GM23248 (cell line): ENCODE data around the gene SHROOM3.

Experiments
- EZH2 ChIP-seq: fragments of 200-600 bp; sonication (generic); IDR thresholded peaks from 2 replicates; pipeline ENCODE4 v1.6.1; 2018; ENCODE audit warnings: antibody characterized with exemption, mild to moderate bottlenecking; ENCODE audit not compliant: insufficient read depth, poor library complexity, severe bottlenecking
- EZH2phosphoT487 ChIP-seq: fragments of 200-600 bp; sonication (generic); IDR thresholded peaks from 2 replicates; pipeline ENCODE4 v1.6.1; 2018; ENCODE audit warnings: antibody characterized with exemption, moderate library complexity, mild to moderate bottlenecking, low read depth; ENCODE audit not compliant: insufficient read depth

DNA sequence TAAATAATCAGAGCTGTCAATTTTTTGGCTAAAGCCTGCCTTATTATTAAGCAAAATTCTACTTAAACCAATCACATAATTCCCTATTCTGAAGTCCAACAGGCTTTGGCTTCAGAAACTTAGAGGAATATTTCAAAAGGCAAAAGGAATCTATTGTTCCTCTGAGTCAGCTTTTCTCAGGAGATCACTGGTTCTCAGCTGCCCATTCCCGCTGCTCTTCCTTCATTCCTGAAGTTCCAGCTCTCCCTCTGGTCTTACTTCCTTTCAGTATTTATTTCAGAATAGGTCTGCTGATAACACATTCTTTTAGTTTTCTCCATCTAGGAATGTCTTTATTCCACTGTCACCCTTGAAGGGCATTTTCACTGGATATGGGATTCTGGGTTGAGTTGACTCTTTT is 329.2 kb downstream of the SHROOM3 start:
- TF ChIP-seq EZH2 (no peak), EZH2phosphoT487 (no peak)
